ENCODE measurements around the gene PRR5. TPM values are rescaled to one million over a fixed set of nuclear protein-coding genes. Genes with fewer than 3 reads are reported as not detected.
A peak's percentile ranks its signal among the peaks of the same experiment; 100 is the strongest.
"Not testable (repeated sequence)": the region's sequence is repeated elsewhere in the genome, so short reads cannot be mapped to it uniquely, and the experiment has no call there.

Gene PRR5
- total RNA-seq, 2 experiments from 2014 or later = 13.6 TPM

DNA sequence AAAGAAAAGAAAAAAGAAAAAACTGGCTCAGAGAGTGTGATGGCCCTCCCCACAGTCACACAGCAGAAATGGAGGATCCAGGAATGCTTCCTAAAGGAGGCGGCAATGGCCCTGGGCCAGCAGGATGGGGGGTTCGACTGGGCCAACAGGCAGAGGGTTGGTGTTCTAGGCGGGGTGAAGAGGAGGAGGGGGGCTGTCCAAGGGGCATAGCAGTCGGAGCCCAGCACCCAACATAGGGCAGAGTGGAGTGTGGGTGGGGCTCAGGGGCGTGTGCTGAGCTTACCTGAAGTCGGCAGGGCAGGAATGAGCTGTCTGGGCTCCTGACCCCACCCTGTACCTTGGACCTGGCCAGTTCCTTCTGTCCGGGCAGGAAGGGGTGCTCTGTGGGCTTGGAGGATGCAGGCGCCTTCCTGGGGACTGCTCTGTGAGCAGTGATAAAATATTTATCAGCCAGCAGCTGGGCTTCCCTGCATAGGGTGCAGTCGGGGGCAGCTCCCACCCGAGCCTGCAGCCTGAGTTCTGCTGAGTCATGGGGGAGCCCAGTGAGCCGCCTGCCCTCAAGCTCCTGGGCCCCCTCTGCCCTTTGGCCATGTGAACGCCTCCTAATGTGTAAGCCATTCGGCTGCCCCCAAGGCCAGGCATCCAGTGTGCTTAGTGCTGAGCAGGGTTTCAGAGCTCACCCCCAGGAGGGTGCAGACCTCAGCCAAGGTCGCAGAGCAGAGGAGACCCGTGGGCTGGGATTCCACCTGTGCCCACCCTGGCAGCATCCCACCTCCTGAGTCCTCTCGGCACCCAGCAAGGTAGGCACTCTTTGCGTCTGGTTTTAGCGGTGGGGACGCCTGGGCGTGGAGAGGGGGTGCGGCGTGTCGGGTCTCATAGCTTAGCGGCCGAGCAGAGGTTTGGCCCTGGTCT, 25.3 kb upstream of the PRR5 start:
- intact Hi-C loops (cut with DNase I, micrococcal nuclease) = no loop called here
- Mint-ChIP-seq H3K27ac (no peak overlapping the region), H3K9me3 (ENCODE audit: low read depth) (no peaks in the 10 kb centered on the region), H3K4me1 (peaks cover 25% of the 10 kb centered on the region), H3K4me3 (peak overlapping the region; percentile 35), H3K27me3 (no peaks in the 10 kb centered on the region), H3K36me3 (ENCODE audit: low read depth) (no peaks in the 10 kb centered on the region)
- DNase-seq = no peak
- POLR2A ChIA-PET = no interaction called here
- peak; percentile 36 for ATAC-seq
- CTCF ChIA-PET = interaction anchor here (1.2 kb wide), 1 partner anchor 59 kb away, joined by 3 read pairs; no protein-coding TSS in a partner anchor

GRCh38 chr22:44677353-44677840, 24.6 kb upstream of the PRR5 start:
- no peaks in the 10 kb centered on the region for H3K36me3 Mint-ChIP-seq (ENCODE audit: low read depth)
- H3K4me3 Mint-ChIP-seq = peak overlapping the region; percentile 35

DNA sequence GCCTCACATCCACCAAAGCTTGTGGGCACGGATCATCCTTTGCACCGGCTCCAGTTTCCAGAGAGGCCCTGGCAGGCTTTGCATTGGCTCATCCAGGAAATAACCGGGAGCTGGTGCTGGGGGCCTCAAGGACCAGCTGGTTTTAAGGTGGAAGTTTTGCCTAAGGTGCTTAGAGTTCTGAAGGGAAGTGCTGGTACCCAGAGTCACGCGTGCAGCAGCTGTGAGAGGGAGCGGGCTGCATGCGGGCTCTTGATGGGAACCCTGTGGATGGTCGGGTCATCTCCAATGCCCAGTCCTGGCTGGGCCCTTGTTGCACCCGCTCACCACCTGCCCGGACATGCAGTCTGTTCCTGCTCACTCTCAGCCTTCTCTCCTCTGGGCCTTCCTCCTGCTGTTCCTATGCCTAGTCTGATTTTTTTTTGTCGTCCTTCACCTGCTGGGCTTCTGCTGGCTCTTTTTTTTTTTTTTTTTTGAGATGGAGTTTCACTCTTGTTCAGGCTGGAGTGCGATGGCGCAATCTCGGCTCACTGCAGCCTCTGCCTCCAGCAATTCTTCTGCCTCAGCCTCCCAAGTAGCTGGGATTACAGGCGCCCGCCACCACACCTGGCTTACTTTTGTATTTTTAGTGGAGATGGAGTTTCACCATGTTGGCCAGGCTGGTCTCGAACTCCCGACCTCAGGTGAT, 24.0 kb upstream of the PRR5 start:
- peaks cover 31% of the 10 kb centered on the region for H3K4me1 Mint-ChIP-seq
- no peak overlapping the region for H3K27ac Mint-ChIP-seq
- ChIA-PET POLR2A (interaction anchor here (0.5 kb wide), 1 partner anchor 346 kb away, joined by 3 read pairs; no protein-coding TSS in a partner anchor), CTCF (interaction anchor here (0.6 to 0.8 kb wide), 3 partner anchors 52 to 633 kb away, joined by 3 read pairs; no protein-coding TSS in a partner anchor)
- ATAC-seq = no peak
- H3K9me3 Mint-ChIP-seq (ENCODE audit: low read depth) = no peaks in the 10 kb centered on the region
- no peaks in the 10 kb centered on the region for H3K27me3 Mint-ChIP-seq
- H3K4me3 Mint-ChIP-seq = no peak overlapping the region
- intact Hi-C loops (cut with DNase I, micrococcal nuclease) = no loop called here
- no peak for DNase-seq
- H3K36me3 Mint-ChIP-seq (ENCODE audit: low read depth) = no peaks in the 10 kb centered on the region

More at GRCh38 chr22:44677353-44677840, 24.6 kb upstream of the PRR5 start:
- ChIA-PET CTCF (interaction anchor here (0.6 to 1.2 kb wide), 2 partner anchors 58 to 634 kb away, joined by 3 read pairs; no protein-coding TSS in a partner anchor), POLR2A (interaction anchor here (0.5 kb wide), 1 partner anchor 346 kb away, joined by 3 read pairs; no protein-coding TSS in a partner anchor)
- Mint-ChIP-seq H3K27ac (no peak overlapping the region), H3K4me1 (peaks cover 26% of the 10 kb centered on the region), H3K27me3 (no peaks in the 10 kb centered on the region), H3K9me3 (ENCODE audit: low read depth) (no peaks in the 10 kb centered on the region)
- ATAC-seq = peak; percentile 25
- DNase-seq = no peak
- intact Hi-C loops (cut with DNase I, micrococcal nuclease) = no loop called here

DNA sequence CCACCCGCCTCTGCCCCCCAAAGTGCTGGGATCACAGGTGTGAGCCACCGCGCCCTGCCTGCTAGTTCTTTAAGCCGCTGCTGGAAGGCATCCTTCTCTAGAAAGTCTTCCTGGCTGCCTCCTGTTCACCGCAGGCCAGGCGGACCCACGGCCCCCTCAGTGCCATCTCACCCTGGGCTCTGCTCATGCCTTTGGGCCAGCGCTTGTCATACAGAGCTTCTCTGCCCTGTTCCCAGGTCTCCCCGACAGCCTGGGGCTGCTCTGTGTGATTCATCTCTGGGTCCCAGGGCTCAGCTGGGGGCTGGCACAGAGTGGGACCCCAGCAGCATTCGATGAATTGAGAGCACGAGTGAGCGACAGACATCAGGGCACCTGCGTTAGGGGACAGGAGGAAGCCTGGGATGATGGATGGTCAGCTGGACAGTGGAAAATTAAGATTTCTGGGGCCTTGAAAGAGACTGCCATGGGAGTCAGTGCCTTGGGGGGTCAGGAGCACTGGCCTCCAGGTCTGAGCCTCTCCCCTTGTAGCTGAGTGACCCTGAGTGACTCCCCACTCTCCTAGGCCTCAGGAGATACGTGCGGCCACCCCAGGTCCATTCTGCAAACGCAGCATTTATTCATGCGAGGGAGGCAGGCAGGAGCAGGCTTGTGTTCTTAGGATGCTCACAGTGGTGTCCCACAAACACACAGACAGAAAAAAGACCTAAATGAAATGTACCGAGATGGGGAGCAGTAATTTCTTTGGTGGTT, 23.3 kb upstream of the PRR5 start:
- CTCF ChIA-PET = interaction anchor here (0.8 kb wide), 3 partner anchors 40 to 437 kb away, joined by 3 to 4 read pairs (median 3); no protein-coding TSS in a partner anchor
- ATAC-seq = no peak
- no peak overlapping the region for H3K27ac Mint-ChIP-seq
- no peaks in the 10 kb centered on the region for H3K9me3 Mint-ChIP-seq (ENCODE audit: low read depth)
- H3K4me3 Mint-ChIP-seq = no peak overlapping the region
- peaks cover 38% of the 10 kb centered on the region for H3K4me1 Mint-ChIP-seq
- no peak for DNase-seq
- intact Hi-C loops (cut with DNase I, micrococcal nuclease) = no loop called here
- H3K27me3 Mint-ChIP-seq = no peaks in the 10 kb centered on the region
- H3K36me3 Mint-ChIP-seq (ENCODE audit: low read depth) = no peaks in the 10 kb centered on the region
- POLR2A ChIA-PET = no interaction called here

GRCh38 chr22:44679306-44679647, 22.7 kb upstream of the PRR5 start:
- POLR2A ChIA-PET; H3K27ac Mint-ChIP-seq; H3K36me3 Mint-ChIP-seq (ENCODE audit: low read depth); ATAC-seq; H3K27me3 Mint-ChIP-seq; DNase-seq; H3K4me3 Mint-ChIP-seq; H3K9me3 Mint-ChIP-seq (ENCODE audit: low read depth); intact Hi-C loops (cut with DNase I, micrococcal nuclease): not testable (repeated sequence)
- CTCF ChIA-PET = interaction anchor here (0.8 kb wide), 1 partner anchor 40 kb away, joined by 4 read pairs; no protein-coding TSS in a partner anchor
- H3K4me1 Mint-ChIP-seq = peaks cover 41% of the 10 kb centered on the region

GRCh38 chr22:44680058-44680457, 21.9 kb upstream of the PRR5 start:
- H3K4me1 Mint-ChIP-seq = peaks cover 49% of the 10 kb centered on the region
- no peaks in the 10 kb centered on the region for H3K9me3 Mint-ChIP-seq (ENCODE audit: low read depth)
- POLR2A ChIA-PET = no interaction called here
- CTCF ChIA-PET = no interaction called here
- intact Hi-C loops (cut with DNase I, micrococcal nuclease) = loop anchor here in 1 of 2 experiments (5.0 to 10.0 kb wide), 2 partner anchors 498 to 635 kb away; partner anchors contain the start of gene PARVG
- no peak overlapping the region for H3K4me3 Mint-ChIP-seq
- H3K27ac Mint-ChIP-seq = no peak overlapping the region
- DNase-seq (no peak), ATAC-seq (no peak)
- H3K36me3 Mint-ChIP-seq (ENCODE audit: low read depth) = no peaks in the 10 kb centered on the region
- no peaks in the 10 kb centered on the region for H3K27me3 Mint-ChIP-seq

GRCh38 chr22:44680481-44680894, 21.5 kb upstream of the PRR5 start:
- CTCF ChIA-PET = no interaction called here
- intact Hi-C loops (cut with DNase I, micrococcal nuclease) = loop anchor here in 1 of 2 experiments (5.0 to 10.0 kb wide), 2 partner anchors 498 to 634 kb away; partner anchors contain the start of gene PARVG
- Mint-ChIP-seq H3K36me3 (ENCODE audit: low read depth) (no peaks in the 10 kb centered on the region), H3K27ac (no peak overlapping the region), H3K27me3 (no peaks in the 10 kb centered on the region), H3K4me1 (peaks cover 53% of the 10 kb centered on the region), H3K4me3 (no peak overlapping the region), H3K9me3 (ENCODE audit: low read depth) (no peaks in the 10 kb centered on the region)
- DNase-seq (no peak), ATAC-seq (no peak)
- POLR2A ChIA-PET = no interaction called here

- H3K27me3 Mint-ChIP-seq = no peaks in the 10 kb centered on the region
- no peak for DNase-seq
- peak overlapping the region; percentile 60 for H3K27ac Mint-ChIP-seq
- CTCF ChIA-PET = interaction anchor here (0.6 to 1.7 kb wide), 3 partner anchors 18 to 53 kb away, joined by 3 to 5 read pairs (median 3); no protein-coding TSS in a partner anchor
- peaks cover 52% of the 10 kb centered on the region for H3K4me1 Mint-ChIP-seq
- ATAC-seq = no peak
- no peaks in the 10 kb centered on the region for H3K36me3 Mint-ChIP-seq (ENCODE audit: low read depth)
- intact Hi-C loops (cut with DNase I, micrococcal nuclease) = loop anchor here in 1 of 2 experiments (5.0 to 10.0 kb wide), 2 partner anchors 500 to 632 kb away; partner anchors contain the start of gene PARVG
- no peaks in the 10 kb centered on the region for H3K9me3 Mint-ChIP-seq (ENCODE audit: low read depth)
- POLR2A ChIA-PET = no interaction called here
- H3K4me3 Mint-ChIP-seq = no peak overlapping the region
Measured at GRCh38 chr22:44682556-44683168, 19.3 kb upstream of the PRR5 start.

GRCh38 chr22:44683237-44683636, 18.8 kb upstream of the PRR5 start:
- H3K36me3 Mint-ChIP-seq (ENCODE audit: low read depth) = no peaks in the 10 kb centered on the region
- ATAC-seq = no peak
- H3K27me3 Mint-ChIP-seq = no peaks in the 10 kb centered on the region
- peaks cover 52% of the 10 kb centered on the region for H3K4me1 Mint-ChIP-seq
- H3K9me3 Mint-ChIP-seq (ENCODE audit: low read depth) = no peaks in the 10 kb centered on the region
- H3K27ac Mint-ChIP-seq = peak overlapping the region; percentile 60
- CTCF ChIA-PET = interaction anchor here (0.7 to 1.7 kb wide), 3 partner anchors 18 to 76 kb away, joined by 3 to 5 read pairs (median 3); no protein-coding TSS in a partner anchor
- intact Hi-C loops (cut with DNase I, micrococcal nuclease) = loop anchor here in 1 of 2 experiments (5.0 to 10.0 kb wide), 2 partner anchors 501 to 632 kb away; partner anchors contain the start of gene PARVG
- no peak overlapping the region for H3K4me3 Mint-ChIP-seq
- DNase-seq = peak; percentile 68
- POLR2A ChIA-PET = no interaction called here

DNA sequence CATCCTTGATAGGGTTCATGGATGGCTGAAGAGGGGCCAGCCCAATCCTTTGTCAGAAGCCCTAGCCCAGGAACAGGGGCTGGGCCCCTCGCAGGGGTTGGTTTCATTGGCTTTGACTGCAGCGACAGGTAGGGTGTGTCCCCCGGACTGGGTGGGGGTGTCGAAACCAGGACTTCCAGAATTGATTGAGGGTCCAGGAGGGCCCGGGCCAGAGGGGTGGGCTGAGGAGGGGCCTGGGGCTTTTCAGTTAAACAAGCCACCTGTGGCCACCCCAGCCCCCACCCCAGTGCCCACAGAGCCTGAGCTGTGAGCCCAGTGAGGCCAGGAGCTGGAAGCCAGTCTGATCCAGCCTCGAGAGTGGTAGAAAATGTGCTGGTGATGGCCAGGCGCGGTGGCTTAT, 18.1 kb upstream of the PRR5 start:
- Mint-ChIP-seq H3K4me3 (no peak overlapping the region), H3K4me1 (peaks cover 52% of the 10 kb centered on the region), H3K9me3 (ENCODE audit: low read depth) (no peaks in the 10 kb centered on the region), H3K27ac (no peak overlapping the region), H3K27me3 (no peaks in the 10 kb centered on the region), H3K36me3 (ENCODE audit: low read depth) (no peaks in the 10 kb centered on the region)
- DNase-seq (no peak), ATAC-seq (no peak)
- CTCF ChIA-PET = interaction anchor here (0.7 to 1.8 kb wide), 5 partner anchors 14 to 76 kb away, joined by 3 to 19 read pairs (median 5); no protein-coding TSS in a partner anchor
- intact Hi-C loops (cut with DNase I, micrococcal nuclease) = loop anchor here (2.0 to 10.0 kb wide), 3 partner anchors 19 to 631 kb away; partner anchors contain the start of genes PARVG (in 1 of the 2) and PRR5 (in 1 of the 2)
- POLR2A ChIA-PET = no interaction called here
